Activated T-helper 1 cell treated with anti-CD3 and anti-CD28 coated beads, Interleukin-12 subunit alpha, Interleukin-12 subunit beta, Interleukin-2, Interleukin-4 antibody, amounts not matched to agents 30 ng/mL and 10 ng/mL and 1 ng/mL, durations not matched to agents 14 hours and 24 hours and 36 hours (primary cell): ENCODE measurements around the gene CLASP1. TPM values are rescaled to one million over a fixed set of nuclear protein-coding genes. Genes with fewer than 3 reads are reported as not detected.
A peak's percentile ranks its signal among the peaks of the same experiment; 100 is the strongest.

Source experiments
- DNase-seq: peaks from one replicate; pipeline ENCODE4 v3.0.0; 2021; ENCODE audit warnings: low spot score
- H3K27ac Mint-ChIP-seq: one replicate; pipeline ENCODE4 v1.8.0; 2021; ENCODE audit warnings: mild to moderate bottlenecking, mixed read lengths
- H3K27me3 Mint-ChIP-seq: one replicate; pipeline ENCODE4 v1.8.0; 2022; ENCODE audit warnings: mild to moderate bottlenecking, moderate library complexity, mixed read lengths; ENCODE audit not compliant: insufficient read depth
- H3K36me3 Mint-ChIP-seq: one replicate; pipeline ENCODE4 v1.8.0; 2021; ENCODE audit warnings: low read depth, mixed read lengths
- H3K4me1 Mint-ChIP-seq: one replicate; pipeline ENCODE4 v1.8.0; 2021; ENCODE audit warnings: low read depth, mixed read lengths
- H3K4me3 Mint-ChIP-seq: one replicate; pipeline ENCODE4 v1.8.0; 2021; ENCODE audit warnings: mild to moderate bottlenecking, moderate library complexity, mixed read lengths
- H3K9me3 Mint-ChIP-seq: one replicate; pipeline ENCODE4 v1.8.0; 2021; ENCODE audit warnings: mixed read lengths
- intact Hi-C: fragments of 100-400 bp; cut with micrococcal nuclease; formaldehyde crosslinking; loops from one replicate; pipeline ENCODE4 v1.15.1; 2024
- total RNA-seq: library from RNA; stranded (reverse); gene quantifications from 2 replicates; pipeline ENCODE4 v1.2.3, GENCODE V29; 2022

The CLASP1 gene
- total RNA-seq, 1 donor from 2014 or later: 62.6 TPM

DNA sequence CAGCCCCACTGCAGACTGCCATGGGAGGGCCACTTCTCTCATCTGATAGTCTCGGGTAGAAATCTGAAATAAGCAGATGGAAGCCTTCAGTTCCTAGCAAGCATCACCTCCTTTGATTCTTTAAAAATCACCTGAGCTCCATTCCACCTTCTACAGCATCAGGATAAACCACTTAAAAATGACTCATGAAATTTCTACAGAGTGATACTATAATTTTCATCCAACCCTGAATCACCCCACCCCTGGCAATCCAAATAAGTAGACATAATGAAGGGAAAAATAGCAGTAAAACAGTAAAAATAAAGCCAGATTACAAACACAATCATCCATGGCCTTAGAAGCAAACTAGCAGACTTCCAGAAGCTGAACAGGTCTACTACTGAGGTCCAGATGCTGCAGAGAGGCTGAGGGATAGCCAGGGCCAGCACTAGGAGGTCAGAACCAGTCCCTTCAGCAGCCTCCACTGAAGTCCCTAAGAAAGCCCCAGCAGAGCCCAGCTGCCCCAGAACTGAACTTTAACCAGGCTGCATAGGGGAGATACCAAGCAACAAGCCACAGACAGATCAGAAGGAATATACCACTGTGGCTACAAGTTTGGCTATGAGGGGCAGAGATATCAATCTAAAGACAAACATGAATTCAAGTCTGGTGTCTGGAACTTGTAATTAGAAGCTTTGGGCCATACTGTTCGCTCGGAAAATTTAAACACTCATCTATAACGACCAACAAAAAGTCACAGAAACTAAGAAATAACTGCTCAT is 173.3 kb downstream of the CLASP1 start:
- H3K4me1 Mint-ChIP-seq: peaks cover 32% of the 10 kb centered on the region
- no peaks in the 10 kb centered on the region for H3K27me3 Mint-ChIP-seq

DNA sequence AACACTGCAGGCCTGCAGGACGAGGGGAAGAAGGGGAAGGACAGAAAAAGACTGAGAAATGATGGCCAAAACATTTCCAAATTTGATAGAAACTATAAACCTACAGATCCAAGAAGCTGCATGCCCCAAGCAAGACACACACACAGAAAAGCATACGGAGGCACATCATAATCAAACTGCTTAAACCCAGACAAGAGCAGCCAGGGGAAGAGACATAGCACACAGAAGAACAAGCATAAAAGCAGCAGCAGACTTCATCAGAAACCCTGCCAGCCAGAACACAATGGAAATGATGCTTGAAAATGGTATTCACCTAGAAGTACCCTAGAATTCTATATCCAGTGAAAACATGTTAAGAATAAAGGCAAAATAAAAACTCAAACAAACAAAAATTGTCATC is 175.8 kb downstream of the CLASP1 start:
- Mint-ChIP-seq H3K27ac (no peak overlapping the region), H3K27me3 (no peaks in the 10 kb centered on the region), H3K9me3 (no peaks in the 10 kb centered on the region), H3K36me3 (peaks cover 20% of the 10 kb centered on the region), H3K4me1 (peaks cover 32% of the 10 kb centered on the region), H3K4me3 (no peak overlapping the region)
- DNase-seq: no peak
- intact Hi-C loops: no loop called here

More for the DNA sequence above, 173.3 kb downstream of the CLASP1 start:
- intact Hi-C loops: no loop called here
- DNase-seq: no peak
- H3K27ac Mint-ChIP-seq: no peak overlapping the region
- H3K9me3 Mint-ChIP-seq: no peaks in the 10 kb centered on the region
- H3K4me3 Mint-ChIP-seq: no peak overlapping the region
- peaks cover 7% of the 10 kb centered on the region for H3K36me3 Mint-ChIP-seq

DNA sequence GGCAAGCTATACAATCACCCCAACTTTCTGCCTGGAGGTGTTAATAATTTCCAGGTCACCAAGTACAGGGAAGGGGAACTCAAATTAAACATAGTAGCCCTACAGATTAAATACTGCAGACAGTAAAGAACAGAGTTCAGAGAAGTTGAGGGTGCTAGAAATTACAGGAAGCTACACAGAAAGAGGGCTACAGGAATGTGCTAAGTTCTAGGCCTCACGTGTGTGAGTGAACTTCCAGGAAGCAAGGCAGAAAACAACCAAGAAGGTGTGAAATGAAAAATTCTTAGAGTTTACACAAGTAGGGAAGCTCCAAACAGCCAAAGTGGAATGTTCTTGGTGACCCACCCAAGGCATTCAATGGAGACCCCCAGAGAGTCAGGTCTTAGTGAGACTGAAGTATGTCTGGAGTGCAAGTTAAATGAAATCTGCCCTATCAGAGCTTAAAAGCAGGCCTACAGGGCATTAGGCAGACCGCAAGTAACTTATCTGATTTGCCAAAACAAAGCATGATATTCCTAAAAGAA is 176.7 kb downstream of the CLASP1 start:
- peak overlapping the region; percentile 14 for H3K27ac Mint-ChIP-seq
- intact Hi-C loops: no loop called here
- H3K36me3 Mint-ChIP-seq: peaks cover 29% of the 10 kb centered on the region
- peaks cover 32% of the 10 kb centered on the region for H3K4me1 Mint-ChIP-seq
- H3K4me3 Mint-ChIP-seq: no peak overlapping the region
- no peak for DNase-seq
- no peaks in the 10 kb centered on the region for H3K27me3 Mint-ChIP-seq
- no peaks in the 10 kb centered on the region for H3K9me3 Mint-ChIP-seq

DNA sequence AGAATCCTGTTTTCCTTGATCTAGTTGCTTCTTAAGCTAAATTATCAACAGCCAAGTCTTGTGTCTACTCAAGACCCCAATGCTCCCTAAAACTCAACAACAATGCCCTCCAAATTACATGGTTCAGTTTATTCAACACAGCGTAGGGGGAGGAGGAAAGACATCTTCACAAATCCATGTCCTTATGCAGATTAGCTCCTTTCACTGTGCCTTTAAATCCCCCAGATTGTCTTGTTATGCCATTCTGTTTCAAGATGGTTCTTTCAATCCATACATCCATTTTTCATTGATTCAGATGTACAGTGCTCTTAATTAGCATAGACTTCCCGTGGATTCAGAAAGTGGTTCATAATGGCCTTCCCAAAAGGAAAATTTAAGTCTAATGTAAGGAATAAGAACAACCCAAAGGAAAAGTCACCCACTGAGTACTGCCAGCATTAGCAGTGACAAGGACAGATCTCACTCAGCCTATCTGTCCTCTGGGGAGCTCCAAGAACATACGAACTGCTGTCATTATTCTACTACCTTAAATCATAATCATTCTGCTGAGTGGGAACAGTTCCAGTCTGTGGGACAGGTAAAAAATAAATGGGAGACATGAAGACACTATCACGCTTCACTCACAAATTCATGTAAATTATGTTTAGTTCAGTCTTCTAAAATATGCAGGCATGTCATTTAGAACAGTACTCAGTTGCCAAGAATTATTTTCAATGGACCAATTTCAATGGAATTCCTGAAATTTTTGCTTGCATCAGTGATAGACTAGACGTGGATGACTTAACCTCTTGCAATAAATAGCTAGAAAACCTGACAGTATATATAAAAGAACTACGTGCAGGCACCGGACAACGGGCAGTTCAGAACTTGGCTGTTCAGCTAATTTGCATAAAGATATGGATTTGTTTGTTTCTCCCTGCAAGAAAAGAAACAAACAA is 177.5 kb downstream of the CLASP1 start:
- peaks cover 36% of the 10 kb centered on the region for H3K36me3 Mint-ChIP-seq
- H3K9me3 Mint-ChIP-seq: no peaks in the 10 kb centered on the region
- intact Hi-C loops: no loop called here
- H3K27ac Mint-ChIP-seq: peak overlapping the region; percentile 14
- H3K4me3 Mint-ChIP-seq: no peak overlapping the region
- no peaks in the 10 kb centered on the region for H3K27me3 Mint-ChIP-seq
- H3K4me1 Mint-ChIP-seq: peaks cover 32% of the 10 kb centered on the region
- no peak for DNase-seq

DNA sequence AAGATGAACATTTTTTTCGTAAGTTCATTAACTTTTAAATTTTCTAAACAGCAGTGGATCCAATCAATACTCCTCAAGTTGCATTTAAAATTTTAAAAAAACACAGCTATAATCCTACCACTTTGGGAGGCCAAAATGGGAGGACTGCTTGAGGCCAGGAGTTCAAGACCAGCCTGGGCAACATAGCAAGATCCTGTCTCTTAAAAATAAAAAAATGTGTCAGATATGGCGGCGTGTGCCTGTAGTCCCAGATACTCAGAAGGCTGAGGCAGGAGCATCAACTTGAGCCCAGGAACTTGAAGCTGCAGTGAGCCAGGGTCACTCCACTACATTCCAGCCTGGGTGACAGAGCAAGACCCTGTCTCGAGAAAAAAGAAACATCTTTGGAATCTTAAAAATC is 178.3 kb downstream of the CLASP1 start:
- no peaks in the 10 kb centered on the region for H3K9me3 Mint-ChIP-seq
- intact Hi-C loops: no loop called here
- peaks cover 42% of the 10 kb centered on the region for H3K36me3 Mint-ChIP-seq
- no peak for DNase-seq
- no peak overlapping the region for H3K4me3 Mint-ChIP-seq
- H3K27me3 Mint-ChIP-seq: no peaks in the 10 kb centered on the region
- H3K4me1 Mint-ChIP-seq: peaks cover 32% of the 10 kb centered on the region
- H3K27ac Mint-ChIP-seq: no peak overlapping the region

DNA sequence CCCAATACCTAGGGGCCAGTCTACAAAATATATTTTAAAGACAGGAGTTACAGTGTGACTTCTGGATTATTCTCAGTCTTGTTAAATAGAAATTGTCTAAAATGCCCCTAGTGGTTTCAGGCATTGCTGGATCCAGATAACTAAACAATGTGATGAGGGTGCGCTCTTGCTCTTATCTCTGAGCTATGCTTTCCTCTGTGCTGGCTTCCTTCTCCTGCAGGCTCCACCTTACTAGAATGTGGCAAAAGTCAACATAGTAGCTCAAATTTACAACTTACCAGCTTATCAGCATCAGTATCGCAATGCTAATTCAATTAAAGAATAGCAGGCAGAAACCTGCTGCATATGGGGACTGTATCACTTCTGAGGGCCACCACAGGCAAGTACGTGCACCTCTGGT is 179.9 kb downstream of the CLASP1 start:
- no peak for DNase-seq
- Mint-ChIP-seq H3K36me3 (peaks cover 44% of the 10 kb centered on the region), H3K27me3 (no peaks in the 10 kb centered on the region), H3K4me3 (no peak overlapping the region), H3K9me3 (no peaks in the 10 kb centered on the region), H3K4me1 (peaks cover 30% of the 10 kb centered on the region), H3K27ac (no peak overlapping the region)
- intact Hi-C loops: no loop called here

DNA sequence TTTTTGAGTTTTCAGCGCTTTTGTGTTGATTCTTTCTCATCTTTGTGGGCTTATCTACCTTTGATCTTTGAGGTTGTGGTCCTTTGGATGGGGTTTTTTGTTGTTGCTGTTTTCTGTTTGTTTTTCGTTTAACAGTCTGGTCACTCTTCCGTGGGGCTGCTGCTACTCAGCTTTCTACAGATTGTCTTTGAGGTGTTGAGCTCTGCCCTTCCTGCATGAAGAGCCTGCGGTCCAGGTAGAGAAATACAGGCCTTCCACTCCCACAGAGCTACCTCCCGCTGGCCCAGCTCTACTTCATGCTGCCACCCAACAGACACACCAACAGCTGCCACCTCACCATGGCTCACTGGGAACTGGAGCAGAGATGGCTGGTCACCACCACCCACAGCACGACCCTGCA is 180.3 kb downstream of the CLASP1 start:
- DNase-seq: no peak
- Mint-ChIP-seq H3K9me3 (no peaks in the 10 kb centered on the region), H3K36me3 (peaks cover 44% of the 10 kb centered on the region), H3K4me1 (peaks cover 26% of the 10 kb centered on the region), H3K4me3 (no peak overlapping the region), H3K27me3 (no peaks in the 10 kb centered on the region), H3K27ac (no peak overlapping the region)
- intact Hi-C loops: no loop called here

DNA sequence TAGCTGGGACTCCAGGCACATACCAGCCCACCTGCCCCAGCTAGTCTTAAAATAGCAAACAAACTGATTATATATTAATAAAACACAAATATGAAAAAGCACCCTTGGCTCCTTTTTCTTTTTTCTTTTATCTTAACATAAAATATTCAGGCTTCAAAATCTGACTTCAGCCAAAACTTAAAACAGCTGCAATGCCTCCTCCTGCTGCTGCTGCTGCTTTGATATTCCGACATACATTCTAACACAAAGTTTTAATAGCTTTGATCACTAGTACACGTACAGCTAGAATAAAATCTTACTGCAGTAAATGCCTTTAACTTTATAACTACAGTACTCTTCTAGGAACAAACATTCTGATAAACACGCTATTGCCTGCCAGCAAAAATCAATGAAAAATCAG is 190.0 kb downstream of the CLASP1 start:
- H3K36me3 Mint-ChIP-seq: peaks cover 40% of the 10 kb centered on the region
- H3K27me3 Mint-ChIP-seq: no peaks in the 10 kb centered on the region
- no peaks in the 10 kb centered on the region for H3K4me1 Mint-ChIP-seq
- H3K4me3 Mint-ChIP-seq: no peak overlapping the region
- no peaks in the 10 kb centered on the region for H3K9me3 Mint-ChIP-seq
- DNase-seq: no peak
- intact Hi-C loops: no loop called here
- H3K27ac Mint-ChIP-seq: no peak overlapping the region

DNA sequence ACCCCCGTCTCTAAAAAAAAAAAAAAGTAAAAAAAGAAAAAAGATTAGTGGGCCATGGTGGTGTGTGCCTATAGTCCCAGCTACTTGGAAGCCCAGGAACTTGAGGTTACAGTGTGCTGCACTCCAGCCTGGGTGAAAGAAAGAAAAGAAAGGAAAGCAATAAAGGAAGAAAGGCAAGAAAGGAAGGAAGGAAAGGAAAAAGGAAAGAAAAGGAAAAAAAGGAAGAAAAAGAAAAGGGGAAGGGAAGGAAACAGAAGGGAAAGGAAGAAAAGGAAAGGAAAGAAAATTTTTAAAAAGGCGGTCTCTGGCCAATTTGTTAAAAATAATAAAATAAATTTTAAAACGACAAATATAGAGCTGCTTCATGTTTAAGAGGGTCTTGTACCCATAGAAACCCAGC is 192.9 kb downstream of the CLASP1 start:
- Mint-ChIP-seq H3K27me3 (no peaks in the 10 kb centered on the region), H3K27ac (no peak overlapping the region), H3K4me1 (no peaks in the 10 kb centered on the region), H3K4me3 (no peak overlapping the region), H3K9me3 (no peaks in the 10 kb centered on the region), H3K36me3 (peaks cover 34% of the 10 kb centered on the region)
- intact Hi-C loops: no loop called here
- DNase-seq: no peak

DNA sequence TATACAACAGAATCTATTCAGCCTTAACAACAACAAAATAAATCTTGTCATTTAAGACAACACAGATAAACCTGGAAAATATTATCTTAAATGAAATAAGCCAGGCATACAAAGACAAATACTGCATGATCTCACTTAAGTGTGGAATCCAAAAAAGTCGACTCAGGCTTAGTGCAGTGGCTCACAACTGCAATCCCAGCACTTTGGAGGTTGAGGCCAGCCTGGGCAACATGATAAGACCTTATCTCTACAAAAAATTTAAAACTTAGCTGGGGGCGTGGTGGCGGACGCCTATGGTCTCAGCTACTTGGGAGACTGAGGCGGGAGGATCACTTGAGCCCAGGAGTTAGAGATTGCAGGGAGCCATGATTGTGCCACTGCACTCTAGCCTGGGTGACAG is 193.8 kb downstream of the CLASP1 start:
- intact Hi-C loops: no loop called here
- DNase-seq: no peak
- Mint-ChIP-seq H3K36me3 (peaks cover 37% of the 10 kb centered on the region), H3K4me1 (no peaks in the 10 kb centered on the region), H3K27me3 (no peaks in the 10 kb centered on the region), H3K9me3 (no peaks in the 10 kb centered on the region), H3K4me3 (no peak overlapping the region), H3K27ac (no peak overlapping the region)

DNA sequence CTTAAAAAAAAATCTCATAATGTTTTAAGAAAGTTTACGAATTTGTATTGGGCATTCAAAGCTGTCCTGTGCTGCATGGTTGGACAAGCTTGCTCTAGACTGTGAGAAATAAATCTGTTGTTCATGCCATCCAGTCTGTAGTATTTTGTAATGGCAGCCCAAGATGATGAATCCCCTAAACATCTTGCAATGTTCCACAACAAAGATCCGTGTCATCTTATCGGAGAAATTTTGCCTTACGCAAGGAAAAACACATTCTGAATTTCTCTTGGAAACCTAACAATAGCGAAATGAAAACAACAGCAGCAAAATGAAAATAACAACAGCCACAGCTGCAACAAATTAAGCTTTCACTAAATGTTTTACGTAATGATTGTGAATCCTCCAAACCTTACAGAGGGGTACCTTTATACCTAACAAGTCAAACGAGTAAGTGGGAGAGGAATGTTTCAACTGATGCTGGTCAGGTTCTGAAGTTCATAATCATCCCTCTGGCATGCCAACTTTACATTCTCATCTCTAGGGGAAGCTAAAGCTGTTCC is 194.6 kb downstream of the CLASP1 start:
- intact Hi-C loops: no loop called here
- no peaks in the 10 kb centered on the region for H3K27me3 Mint-ChIP-seq
- DNase-seq: no peak
- no peaks in the 10 kb centered on the region for H3K4me1 Mint-ChIP-seq
- no peak overlapping the region for H3K27ac Mint-ChIP-seq
- H3K36me3 Mint-ChIP-seq: peaks cover 33% of the 10 kb centered on the region
- H3K9me3 Mint-ChIP-seq: no peaks in the 10 kb centered on the region
- H3K4me3 Mint-ChIP-seq: no peak overlapping the region

DNA sequence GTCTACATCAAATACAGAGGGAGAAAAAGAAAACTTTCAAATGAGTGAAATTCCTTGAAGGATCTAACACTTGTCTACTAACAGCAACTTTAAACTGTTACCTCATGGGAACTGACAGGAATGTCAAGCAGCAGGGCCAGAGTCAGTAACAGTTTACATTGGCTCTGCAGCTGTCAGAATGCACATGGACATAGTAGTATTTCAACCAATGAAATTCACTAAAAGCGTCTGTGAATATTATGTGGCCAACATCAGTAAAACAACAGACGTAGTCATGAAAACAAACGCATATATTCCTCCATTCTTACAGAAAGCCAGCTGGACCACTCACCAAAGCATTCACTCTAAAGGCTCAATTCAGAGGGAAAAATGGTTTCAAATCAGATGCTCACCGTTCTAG is 197.9 kb downstream of the CLASP1 start:
- intact Hi-C loops: no loop called here
- DNase-seq: no peak
- no peaks in the 10 kb centered on the region for H3K4me1 Mint-ChIP-seq
- H3K36me3 Mint-ChIP-seq: peaks cover 48% of the 10 kb centered on the region
- H3K4me3 Mint-ChIP-seq: no peak overlapping the region
- H3K27ac Mint-ChIP-seq: no peak overlapping the region
- no peaks in the 10 kb centered on the region for H3K9me3 Mint-ChIP-seq
- H3K27me3 Mint-ChIP-seq: no peaks in the 10 kb centered on the region

DNA sequence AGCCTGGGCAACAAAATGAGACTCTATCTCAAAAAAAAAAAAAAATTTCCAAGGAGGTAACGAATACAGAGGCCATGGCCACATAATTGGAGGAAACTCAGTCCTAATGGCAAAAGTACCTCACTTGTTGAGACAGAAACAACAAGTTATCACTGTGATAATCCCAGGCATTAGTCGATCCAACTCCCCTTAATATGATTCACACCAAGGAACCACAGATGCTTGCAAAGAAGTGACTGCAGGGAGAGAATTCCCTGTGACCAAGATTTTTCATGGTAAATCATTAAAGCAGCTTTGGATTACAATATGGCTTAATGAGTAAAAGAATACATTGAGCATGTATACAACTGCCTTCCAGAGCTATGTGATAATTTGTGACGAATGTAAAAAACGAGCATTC is 199.0 kb downstream of the CLASP1 start:
- H3K27ac Mint-ChIP-seq: no peak overlapping the region
- H3K9me3 Mint-ChIP-seq: no peaks in the 10 kb centered on the region
- peaks cover 51% of the 10 kb centered on the region for H3K36me3 Mint-ChIP-seq
- no peaks in the 10 kb centered on the region for H3K27me3 Mint-ChIP-seq
- no peak for DNase-seq
- no peak overlapping the region for H3K4me3 Mint-ChIP-seq
- intact Hi-C loops: no loop called here
- H3K4me1 Mint-ChIP-seq: no peaks in the 10 kb centered on the region
